Measurements from ENCODE around the gene RPS15A.

The RPS15A gene

GRCh38 chr16:18832006-18832405 lies 41.9 kb upstream of the RPS15A start:
- no peak for TF ChIP-seq CTCF (IDR thresholded peaks at IDR 0.05; ENCODE audit: insufficient read depth, low read depth, low read length, missing control alignments)
- H3K4me3 ChIP-seq (ENCODE audit: low read length), result no peak overlapping the region
- no peak for DNase-seq (ENCODE audit: low read depth)

GRCh38 chr16:18829251-18829650 lies 39.1 kb upstream of the RPS15A start:
- DNase-seq (ENCODE audit: low read depth), result peak; percentile 44
- TF ChIP-seq CTCF (IDR thresholded peaks at IDR 0.05; ENCODE audit: insufficient read depth, low read depth, low read length, missing control alignments), result no peak
- H3K4me3 ChIP-seq (ENCODE audit: low read length), result no peak overlapping the region

- no peak for TF ChIP-seq CTCF (IDR thresholded peaks at IDR 0.05; ENCODE audit: insufficient read depth, low read depth, low read length, missing control alignments)
- DNase-seq (ENCODE audit: low read depth), result no peak
- H3K4me3 ChIP-seq (ENCODE audit: low read length), result no peak overlapping the region
Measured at GRCh38 chr16:18827890-18828289, 37.8 kb upstream of the RPS15A start.

- H3K4me3 ChIP-seq (ENCODE audit: low read length), result no peak overlapping the region
- TF ChIP-seq CTCF (IDR thresholded peaks at IDR 0.05; ENCODE audit: insufficient read depth, low read depth, low read length, missing control alignments), result no peak
- no peak for DNase-seq (ENCODE audit: low read depth)
Measured at GRCh38 chr16:18816286-18816685, 26.2 kb upstream of the RPS15A start.

GRCh38 chr16:18811925-18812324 lies 21.8 kb upstream of the RPS15A start:
- DNase-seq (ENCODE audit: low read depth), result no peak
- no peak for TF ChIP-seq CTCF (IDR thresholded peaks at IDR 0.05; ENCODE audit: insufficient read depth, low read depth, low read length, missing control alignments)
- no peak overlapping the region for H3K4me3 ChIP-seq (ENCODE audit: low read length)

- no peak for DNase-seq (ENCODE audit: low read depth)
Measured at GRCh38 chr16:18809165-18809564, 19.0 kb upstream of the RPS15A start.

More at GRCh38 chr16:18809165-18809564, 19.0 kb upstream of the RPS15A start:
- no peak for TF ChIP-seq CTCF (IDR thresholded peaks at IDR 0.05; ENCODE audit: insufficient read depth, low read depth, low read length, missing control alignments)
- H3K4me3 ChIP-seq (ENCODE audit: low read length), result no peak overlapping the region
